HCT116 (cell line): ENCODE measurements around the gene LUZP2.

Experiments used
- CEBPB ChIP-seq: IDR thresholded peaks from 2 replicates; pipeline ENCODE4 v1.6.1; 2012; ENCODE audit warnings: low read depth
- CTCF ChIP-seq, 3 experiments: fragments of 200-600 bp in 1 of 3; sonication (generic) in 1 of 3; IDR thresholded peaks in 2 of 3; conservative IDR thresholded peaks in 1 of 3; 2 replicates each; pipeline ENCODE4 v1.5.1; 2012 to 2017; ENCODE audit warnings: low read depth in 2 of 3, low read length in 2 of 3, antibody characterized with exemption in 1 of 3, borderline replicate concordance in 1 of 3, control low read depth in 1 of 3, mild to moderate bottlenecking in 1 of 3, mixed read lengths in 1 of 3, mixed run types in 1 of 3, moderate library complexity in 1 of 3; ENCODE audit not compliant: insufficient read depth in 1 of 3
- EGR1 ChIP-seq: IDR thresholded peaks from 2 replicates; pipeline ENCODE4 v1.6.1; 2012; ENCODE audit warnings: low read depth
- EZH2 ChIP-seq: fragments of 200-600 bp; sonication (generic); IDR thresholded peaks from 2 replicates; pipeline ENCODE4 v1.6.1; 2017; ENCODE audit warnings: antibody characterized with exemption, mixed run types
- EZH2phosphoT487 ChIP-seq: fragments of 200-600 bp; IDR thresholded peaks from 2 replicates; pipeline ENCODE4 v1.6.1; 2018; ENCODE audit warnings: antibody characterized with exemption, borderline replicate concordance
- MAX ChIP-seq: IDR thresholded peaks from 2 replicates; pipeline ENCODE4 v1.6.1; 2012
- POLR2A ChIP-seq: IDR thresholded peaks from 2 replicates; pipeline ENCODE4 v1.7.0; 2011; ENCODE audit warnings: borderline replicate concordance; ENCODE audit not compliant: insufficient read depth, insufficient read length; ENCODE audit errors: extremely low read depth
- RAD21 ChIP-seq: IDR thresholded peaks from 2 replicates; pipeline ENCODE4 v1.6.1; 2012; ENCODE audit warnings: low read depth, mild to moderate bottlenecking
- ZNF274 ChIP-seq: fragments of 200-500 bp; sonication (Bioruptor generic); IDR thresholded peaks from 2 replicates; pipeline ENCODE4 v1.6.1; 2014; ENCODE audit warnings: mild to moderate bottlenecking, low read depth, low read length, inconsistent platforms

- TF ChIP-seq CTCF (IDR thresholded peaks at IDR 0.05 in 2 of 3, conservative IDR thresholded peaks at IDR 0.05 in 1 of 3; ENCODE audit: borderline replicate concordance in 1 of 3, insufficient read depth in 1 of 3, low read depth in 2 of 3, low read length in 2 of 3): no peak
- TF ChIP-seq EGR1: no peak
- TF ChIP-seq EZH2phosphoT487: no peak
- no peak for TF ChIP-seq MAX
- TF ChIP-seq CEBPB: no peak
- no peak for TF ChIP-seq RAD21
- TF ChIP-seq ZNF274: no peak
- TF ChIP-seq EZH2: no peak
- TF ChIP-seq POLR2A: no peak
Observed at GRCh38 chr11:24509114-24509513, 12.3 kb downstream of the LUZP2 start.
